Activated CD8-positive, alpha-beta memory T cell treated with anti-CD3 and anti-CD28 coated beads for 1 hour (primary cell): ENCODE measurements around the gene SLC25A17.
"Not testable (repeated sequence)": the region's sequence is repeated elsewhere in the genome, so short reads cannot be mapped to it uniquely, and the experiment has no call there.

Source experiments
- DNase-seq, 2 donors: peaks; one replicate each; pipeline ENCODE4 v3.0.0-alpha.2; 2020; ENCODE audit warnings: low read depth in 1 of 2; ENCODE audit errors: extremely low read depth in 1 of 2

The SLC25A17 gene

DNA sequence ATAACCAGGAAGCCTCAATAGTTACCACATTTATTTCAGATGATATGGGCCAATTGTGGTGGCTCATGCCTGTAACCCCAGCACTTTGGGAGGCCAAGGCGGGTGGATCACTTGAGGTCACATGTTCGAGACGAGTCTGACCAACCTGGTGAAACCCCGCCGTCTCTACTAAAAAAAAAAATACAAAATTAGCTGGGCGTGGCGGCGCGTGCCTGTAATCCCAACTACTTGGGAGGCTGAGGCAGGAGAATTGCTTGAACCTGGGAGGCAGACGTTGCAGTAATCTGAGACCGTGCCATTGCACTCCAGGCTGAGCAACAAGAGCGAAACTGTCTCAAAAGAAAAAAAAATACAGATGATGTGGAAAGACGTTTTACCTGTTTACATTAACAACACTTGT lies 60.3 kb downstream of the SLC25A17 start:
- not testable (repeated sequence) for DNase-seq

DNA sequence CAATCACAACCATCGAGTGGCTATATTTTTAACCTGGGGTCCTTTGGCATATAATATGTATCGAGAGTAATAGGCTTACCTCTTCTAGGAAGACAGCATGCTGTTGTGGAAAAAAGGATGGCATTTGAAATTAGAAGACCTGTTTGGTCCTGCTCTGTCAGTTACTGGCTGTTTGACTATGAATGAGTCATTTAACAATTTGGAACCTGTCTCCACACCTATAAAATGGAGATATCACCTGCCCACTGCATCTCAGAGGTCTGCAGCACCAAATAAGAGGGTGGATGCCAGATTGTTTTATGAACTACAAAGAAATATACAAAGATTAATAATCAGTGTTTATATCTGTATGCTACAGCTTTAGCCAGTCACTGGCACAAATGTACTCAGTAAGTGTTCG lies 60.8 kb downstream of the SLC25A17 start:
- DNase-seq: no peak

DNA sequence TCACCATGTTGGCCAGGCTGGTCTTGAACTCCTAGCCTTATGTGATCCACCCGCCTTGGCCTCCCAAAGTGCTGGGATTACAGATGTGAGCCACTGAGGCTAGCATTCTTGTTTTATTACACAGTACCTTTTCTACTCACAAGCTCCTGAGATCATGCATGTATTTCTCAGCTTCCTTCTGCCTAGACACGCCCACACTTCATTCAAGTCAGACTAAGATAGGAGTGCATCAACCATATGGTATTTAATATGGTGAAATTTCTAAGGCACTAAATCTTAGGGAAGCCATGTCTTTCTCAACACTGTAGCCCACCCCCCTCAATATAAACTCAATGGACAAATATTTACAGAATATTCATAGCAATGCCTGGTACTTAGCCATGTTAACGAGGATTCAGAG lies 62.1 kb downstream of the SLC25A17 start:
- DNase-seq: no peak

DNA sequence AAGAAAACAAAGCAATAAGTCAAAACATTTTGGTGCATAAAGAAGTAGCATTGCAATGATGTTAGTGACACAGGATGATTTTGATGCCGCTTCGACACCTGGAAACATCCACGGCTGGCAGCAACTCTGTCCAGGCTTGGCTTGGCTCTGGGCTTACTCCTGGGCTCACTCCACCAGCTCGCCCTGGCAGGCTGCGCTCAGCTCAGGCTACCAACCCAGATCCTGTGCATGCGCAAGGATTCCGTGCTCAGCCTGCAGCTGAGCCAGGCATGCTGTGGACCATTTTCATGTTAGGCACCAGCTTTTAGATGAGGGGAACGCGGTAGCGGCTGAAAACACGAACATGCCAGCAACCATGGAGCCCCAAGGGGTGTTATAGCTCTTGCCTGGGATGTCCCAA lies 66.0 kb downstream of the SLC25A17 start:
- DNase-seq: no peak

DNA sequence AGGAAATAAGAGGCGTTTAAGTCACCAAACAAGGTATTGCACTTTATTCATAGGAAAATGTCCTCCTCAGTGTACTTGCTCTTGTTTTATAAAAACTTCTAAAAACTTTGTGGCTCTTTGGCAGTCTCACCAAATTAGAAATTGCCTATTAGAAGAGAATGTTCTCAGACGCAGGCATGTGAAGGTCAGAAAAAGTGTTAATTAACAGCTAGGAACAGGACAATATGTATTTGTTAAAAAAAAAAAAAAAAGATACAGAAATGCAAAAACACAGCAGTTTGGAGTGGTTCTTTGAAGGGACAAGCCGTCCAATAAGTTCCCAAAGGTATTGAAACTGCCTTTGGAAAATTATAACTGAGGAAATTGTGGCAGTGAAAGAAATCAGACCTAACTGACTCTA lies 67.9 kb downstream of the SLC25A17 start:
- DNase-seq: no peak

DNA sequence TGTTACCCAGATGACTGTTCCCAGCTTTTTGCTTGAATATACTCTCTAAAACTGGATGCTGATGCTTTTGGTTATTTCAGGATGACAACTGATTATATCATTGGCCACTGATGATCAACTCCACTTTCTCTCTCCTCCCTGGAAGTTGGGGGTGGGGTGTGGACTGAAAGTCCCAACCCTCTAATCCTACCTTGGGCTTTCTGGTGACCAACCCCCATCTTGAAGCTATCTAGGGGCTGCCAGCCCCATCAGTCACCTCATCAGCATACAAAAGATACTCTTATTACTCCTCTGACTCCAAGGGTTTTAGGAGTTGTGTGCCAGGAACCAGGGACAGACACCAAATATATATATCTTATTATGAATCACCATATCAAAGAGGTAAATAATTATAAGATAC lies 69.3 kb downstream of the SLC25A17 start:
- DNase-seq: no peak

DNA sequence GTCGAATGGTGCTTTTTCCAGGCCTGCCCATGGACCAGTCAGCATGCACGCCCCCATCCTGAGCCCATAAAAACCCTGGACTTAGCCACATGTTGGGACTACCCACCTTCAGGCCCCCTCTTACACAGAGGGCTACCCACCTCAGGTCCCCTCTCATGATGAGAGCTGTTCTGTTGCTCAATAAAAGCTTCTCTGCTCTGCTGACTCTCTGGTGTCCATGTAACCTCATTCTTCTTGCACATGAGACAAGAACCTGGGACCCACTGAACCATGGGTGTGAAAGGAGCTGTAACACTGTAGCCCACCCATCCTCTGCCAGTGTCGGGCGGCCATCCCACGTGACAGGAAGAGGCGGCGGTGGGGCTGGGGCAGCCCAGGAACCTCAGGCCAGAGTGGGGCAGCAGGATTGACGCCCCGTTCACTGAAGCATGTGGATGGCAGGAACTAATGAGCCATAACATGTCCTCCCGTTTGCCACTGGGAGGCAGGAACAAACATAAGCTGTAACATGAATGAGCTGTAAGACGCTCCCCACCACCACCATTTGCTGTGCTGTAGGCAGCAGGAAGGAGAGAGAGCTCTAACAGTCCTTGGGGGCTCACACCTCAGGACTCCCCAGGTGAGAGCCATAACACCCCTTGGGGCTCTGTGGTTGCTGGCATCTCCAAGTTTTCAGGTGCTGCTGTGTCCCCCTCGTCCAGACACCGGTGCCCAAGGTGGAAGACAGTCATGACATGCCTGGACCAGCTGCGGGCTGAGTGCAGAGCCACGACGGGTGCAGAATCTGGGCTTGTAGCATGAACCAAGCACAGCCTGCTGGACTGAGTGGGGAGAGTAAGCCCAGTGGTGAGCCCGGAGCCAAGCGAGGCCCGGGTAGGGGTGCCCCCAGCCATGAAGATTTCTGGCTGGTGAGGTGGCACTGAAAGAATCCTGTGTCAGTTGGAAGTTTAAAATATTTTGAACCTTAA lies 70.5 kb downstream of the SLC25A17 start:
- DNase-seq: no peak

DNA sequence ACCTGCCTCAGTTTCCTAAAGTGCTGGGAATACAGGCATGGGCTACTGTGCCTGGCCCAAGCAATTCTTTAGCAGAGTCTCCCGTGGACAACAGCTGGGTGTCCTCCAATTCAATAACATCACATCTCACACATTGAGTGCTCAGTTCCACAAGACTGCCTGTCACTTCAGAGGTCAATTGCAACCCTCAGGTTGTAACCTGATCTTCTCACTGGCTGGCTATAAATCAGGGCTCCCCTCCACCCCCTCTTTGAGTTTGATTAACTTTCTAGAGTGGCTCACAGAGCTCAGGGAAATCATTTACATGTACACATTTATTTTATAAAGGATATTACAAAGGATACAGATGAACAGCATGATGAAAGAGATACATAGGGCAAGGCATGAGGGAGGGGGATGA lies 71.8 kb downstream of the SLC25A17 start:
- no peak for DNase-seq

DNA sequence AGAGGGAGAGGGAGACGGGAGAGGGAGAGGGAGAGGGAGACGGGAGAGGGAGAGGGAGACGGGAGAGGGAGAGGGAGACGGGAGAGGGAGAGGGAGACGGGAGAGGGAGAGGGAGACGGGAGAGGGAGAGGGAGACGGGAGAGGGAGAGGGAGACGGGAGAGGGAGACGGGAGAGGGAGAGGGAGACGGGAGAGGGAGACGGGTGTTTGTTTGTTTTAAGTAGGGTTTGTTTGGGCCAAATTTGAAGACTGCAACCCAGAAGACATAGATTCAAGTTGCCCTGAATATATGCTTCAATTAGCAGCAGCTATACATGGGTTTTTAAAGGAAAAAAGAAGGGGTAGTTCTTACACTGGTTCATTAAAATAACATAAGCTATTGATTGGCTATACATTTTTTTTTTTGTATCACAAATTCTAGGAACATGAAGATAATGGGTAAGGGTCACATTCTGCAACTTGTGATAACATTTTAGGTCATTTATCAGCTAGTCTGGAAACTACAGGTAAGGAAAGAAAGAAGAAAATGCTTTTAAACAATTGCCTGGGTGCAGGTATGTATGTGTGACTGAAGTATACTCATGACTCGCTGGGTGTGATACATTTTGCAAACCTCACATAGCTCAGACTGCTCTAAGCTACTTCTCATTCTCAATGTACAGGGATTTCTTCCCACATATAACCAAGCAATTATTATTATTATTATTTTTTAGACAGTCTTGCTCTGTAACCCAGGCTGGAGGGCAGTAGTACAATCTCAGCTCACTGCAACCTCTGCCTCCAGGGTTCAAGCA lies 72.5 kb downstream of the SLC25A17 start:
- DNase-seq: no peak

DNA sequence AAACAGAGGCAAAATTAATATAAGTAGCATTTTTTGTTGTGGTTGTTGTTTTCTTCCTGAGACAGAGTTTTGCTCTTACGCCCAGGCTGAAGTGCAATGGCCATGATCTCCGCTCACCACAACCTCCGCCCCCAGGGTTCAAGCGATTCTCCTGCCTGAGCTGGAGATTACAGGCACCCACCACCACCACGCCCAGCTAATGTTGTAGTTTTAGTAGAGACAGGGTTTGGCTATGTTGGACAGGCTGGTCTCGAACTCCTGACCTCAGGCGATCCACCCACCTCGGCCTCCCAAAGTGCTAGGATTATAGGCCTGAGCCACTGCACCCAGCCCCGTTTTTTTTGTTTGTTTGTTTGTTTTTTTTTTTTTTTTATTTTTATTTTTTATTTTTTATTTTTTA lies 75.4 kb downstream of the SLC25A17 start:
- DNase-seq: no peak

DNA sequence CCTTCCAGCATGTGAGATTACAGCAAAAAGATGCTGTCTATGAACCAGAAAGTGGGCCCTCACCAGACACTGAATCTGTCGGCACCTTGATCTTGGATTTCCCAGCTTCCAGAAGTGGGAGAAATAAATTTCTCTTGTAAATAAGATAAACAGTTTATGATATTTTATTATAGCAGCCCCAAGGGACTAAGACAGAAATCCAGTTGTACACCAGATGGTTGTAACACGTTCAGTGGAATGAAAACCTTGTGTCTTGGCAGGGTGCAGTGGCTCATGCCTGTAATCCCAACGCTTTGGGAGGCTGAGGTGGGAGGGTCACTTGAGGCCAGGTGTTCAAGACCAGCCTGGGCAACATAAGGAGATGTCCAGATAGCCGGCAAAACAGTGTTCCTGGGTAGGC lies 78.0 kb downstream of the SLC25A17 start:
- no peak for DNase-seq

DNA sequence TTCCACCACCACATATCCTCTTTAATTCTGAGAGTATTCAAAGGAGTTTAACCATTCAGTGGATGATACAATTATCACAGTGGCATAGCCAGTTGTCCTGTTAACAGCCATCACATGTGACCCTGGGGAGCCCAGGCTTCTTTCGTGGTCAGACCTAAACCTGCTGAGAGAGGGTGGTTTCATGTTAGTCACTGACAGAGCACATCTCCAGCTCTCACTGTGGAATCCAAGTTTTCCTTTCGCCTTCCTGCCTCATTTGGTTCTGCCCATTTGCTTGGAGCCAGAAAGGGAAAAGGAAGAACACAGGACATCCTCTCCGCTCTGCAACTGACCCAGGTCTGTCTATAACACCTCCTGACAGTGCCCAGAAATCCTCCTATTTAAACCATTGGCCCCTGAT lies 79.4 kb downstream of the SLC25A17 start:
- DNase-seq: no peak

DNA sequence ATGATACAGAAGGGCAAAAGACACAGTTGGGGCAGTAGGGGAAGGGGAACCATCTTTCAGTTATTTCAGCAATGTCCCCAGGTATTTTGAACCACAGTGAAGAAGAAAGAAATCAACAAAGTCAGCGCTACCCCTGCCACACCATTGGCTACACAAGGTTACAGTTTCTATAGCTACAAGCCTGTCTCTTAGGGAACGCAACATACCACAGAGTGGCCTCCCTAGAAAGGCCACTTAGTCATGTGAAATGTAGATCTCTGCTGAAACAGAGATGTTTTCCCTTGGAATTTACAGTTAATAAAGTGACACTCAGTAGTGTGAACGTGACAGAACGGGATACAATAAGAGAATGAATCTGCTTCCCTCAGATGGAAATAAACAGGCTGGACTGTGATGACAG lies 85.2 kb downstream of the SLC25A17 start:
- no peak for DNase-seq

DNA sequence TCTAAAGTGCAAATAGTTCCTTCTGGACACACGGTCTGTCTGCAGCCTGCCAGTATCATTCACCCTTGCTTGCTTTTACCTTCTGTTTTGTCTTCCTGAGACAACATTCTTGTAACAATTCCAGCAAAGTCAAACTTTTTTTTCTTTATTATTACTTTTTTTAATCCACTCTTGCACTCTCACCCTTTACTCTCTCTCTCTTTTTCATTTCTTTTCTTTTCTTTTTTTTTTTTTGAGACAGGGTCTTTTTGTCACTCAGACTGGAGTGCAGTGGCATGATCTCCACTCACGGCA lies 86.2 kb downstream of the SLC25A17 start:
- DNase-seq: no peak

DNA sequence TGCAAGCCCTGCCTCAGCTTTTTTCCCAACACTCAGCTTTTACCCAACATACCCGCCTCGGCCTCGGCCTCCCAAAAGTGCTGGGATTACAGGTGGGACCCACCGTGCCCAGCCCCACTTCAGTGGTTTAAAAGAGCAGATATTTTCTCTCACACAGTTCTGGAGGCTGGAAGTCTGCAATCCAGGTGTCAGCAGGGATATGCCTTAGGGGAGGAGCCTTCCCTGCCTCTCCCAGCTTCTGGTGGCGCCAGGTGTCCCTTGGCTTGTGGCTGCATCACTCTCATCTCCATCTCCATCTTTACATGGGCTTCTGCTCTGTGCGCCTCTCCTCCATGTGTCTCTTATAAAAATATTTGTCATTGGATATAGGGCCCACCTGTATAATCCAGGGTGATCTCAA lies 89.9 kb downstream of the SLC25A17 start:
- no peak for DNase-seq

DNA sequence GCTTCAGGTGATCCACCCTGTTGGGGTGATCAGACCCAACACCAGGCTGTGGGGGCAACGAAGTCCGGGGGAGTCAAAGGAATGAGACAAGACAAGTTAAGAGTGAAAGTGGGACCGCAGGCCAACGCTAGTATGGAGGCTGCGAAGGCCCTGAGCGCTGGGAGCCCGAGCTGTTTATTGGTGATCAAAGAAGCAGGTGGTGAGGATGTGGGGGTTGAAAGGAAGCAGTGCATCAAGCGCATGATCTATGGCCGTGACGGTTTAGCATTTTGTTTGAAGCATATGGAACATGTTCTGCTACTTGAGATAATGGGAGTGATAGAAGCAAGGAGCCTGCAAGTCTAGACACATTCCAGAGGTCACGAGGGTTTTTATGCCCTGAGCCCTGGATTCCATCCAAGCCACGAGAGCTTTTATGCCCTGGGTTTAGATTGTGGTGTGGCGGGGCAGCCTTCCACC lies 90.4 kb downstream of the SLC25A17 start:
- DNase-seq: peak in 1 of 2 donors; percentile 31

DNA sequence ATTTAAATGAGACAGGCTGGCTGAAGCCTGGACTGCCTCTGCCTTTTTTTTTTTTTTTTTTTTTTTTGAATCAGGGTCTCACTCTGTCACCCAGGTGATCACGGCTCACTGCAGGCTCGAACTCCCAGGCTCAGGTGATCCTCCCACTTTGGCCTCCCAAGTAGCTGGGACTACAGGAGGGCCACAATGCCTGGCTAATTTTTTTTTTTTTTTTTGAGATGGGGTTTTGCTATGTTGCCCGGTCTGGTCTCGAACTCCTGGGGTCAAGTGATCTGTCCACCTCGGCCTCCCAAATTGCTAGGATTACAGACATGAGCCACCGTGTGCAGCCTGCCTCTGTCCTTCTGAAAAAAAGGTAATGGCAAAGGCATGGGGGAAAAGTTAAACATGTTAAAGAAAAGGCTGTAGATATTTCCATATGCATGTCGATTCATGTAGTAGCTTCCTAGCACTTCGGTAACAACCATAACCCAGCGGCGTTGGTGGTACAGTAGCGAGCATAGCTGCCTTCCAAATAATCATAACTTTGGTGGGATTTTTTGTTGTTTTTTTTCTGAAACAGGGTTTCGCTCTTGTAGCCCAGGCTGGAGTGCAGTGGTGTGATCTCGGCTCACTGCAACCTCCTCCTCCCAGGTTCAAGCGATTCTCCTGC lies 91.1 kb downstream of the SLC25A17 start:
- no peak for DNase-seq

DNA sequence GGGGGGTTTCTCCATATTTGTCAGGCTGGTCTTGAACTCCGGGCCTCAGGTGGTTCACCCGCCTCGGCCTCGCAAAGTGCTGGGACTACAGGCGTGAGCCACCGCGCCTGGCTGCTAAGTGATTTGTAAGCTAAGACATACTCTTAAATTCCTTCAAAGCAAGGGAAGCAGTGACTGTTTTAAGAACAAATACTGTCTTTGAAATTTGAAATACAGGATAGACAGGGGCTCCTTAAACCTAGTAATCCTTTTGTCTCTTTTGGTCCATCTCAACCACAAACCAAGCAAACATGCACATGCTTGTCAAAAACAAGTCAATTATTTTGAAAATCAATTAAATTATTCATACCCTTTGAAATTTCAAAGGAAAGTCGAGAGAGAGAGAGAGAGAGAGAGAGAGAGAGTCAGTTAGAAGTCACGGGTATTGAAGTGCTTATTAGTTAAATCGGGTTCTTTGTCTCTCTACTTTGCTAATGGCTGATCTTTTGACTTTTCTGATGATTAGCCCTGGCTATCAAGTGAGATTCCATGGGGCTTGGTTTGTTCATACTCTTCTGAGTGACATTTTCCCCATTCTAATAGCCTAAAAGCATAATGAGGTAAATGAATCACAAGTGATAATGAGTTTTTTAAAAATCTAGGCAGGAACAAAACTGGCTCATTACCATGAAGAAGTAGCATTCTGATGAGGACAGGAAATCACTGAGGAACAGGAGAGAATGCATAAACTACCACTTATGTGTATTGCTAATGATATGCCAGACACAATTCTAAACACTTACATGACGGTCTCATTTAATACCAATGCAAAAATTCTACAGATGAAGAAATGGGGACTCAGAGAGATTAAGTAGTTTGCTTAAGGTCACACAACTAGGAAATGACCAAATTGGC lies 91.8 kb downstream of the SLC25A17 start:
- no peak for DNase-seq

DNA sequence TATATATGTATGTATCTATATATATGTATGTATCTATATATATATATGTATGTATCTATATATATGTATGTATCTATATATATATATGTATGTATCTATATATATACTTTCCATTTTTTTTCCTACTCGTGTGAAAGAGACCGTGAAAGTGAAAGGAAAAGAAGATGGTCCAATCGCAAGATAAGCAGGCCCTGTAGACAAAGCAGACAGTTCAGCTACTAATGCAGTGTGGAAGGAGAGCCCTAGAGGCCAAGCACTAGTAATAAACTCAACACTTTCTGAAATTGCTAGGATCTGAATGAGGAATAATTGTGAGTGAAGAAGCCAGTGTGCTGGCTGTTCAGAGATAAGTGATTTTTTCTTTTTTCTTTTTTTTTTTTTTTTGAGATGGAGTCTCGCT lies 92.6 kb downstream of the SLC25A17 start:
- no peak for DNase-seq

DNA sequence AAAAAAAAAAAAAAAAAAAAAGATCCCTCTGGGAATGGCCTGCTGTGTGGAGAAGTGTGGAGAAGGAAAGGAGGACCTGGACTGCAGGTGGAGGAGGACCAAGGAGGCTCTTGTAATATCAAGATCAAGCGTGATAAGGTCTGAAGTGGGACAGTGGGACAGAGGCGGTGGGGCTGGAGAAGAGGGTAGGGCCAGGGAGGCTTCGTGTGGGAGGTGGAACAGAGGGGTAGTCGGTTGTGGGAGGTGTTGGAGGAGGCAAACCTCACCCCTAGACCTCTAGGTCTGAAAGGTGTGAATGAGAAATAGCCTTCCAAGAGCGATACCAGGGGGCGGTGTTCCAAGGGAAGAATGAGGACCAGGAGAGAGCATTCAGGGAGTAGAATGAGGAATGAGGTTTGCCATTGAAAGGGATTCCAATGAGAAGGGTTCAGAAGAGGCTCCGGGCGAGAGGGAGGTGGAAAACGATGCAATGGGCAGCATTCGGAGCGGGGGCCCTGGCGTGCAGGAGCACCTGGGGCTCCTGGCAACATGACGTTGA lies 95.7 kb downstream of the SLC25A17 start:
- DNase-seq: no peak
